ENCODE results near the gene PSMB1.
A peak's percentile ranks its signal among the peaks of the same experiment; 100 is the strongest.

DNA sequence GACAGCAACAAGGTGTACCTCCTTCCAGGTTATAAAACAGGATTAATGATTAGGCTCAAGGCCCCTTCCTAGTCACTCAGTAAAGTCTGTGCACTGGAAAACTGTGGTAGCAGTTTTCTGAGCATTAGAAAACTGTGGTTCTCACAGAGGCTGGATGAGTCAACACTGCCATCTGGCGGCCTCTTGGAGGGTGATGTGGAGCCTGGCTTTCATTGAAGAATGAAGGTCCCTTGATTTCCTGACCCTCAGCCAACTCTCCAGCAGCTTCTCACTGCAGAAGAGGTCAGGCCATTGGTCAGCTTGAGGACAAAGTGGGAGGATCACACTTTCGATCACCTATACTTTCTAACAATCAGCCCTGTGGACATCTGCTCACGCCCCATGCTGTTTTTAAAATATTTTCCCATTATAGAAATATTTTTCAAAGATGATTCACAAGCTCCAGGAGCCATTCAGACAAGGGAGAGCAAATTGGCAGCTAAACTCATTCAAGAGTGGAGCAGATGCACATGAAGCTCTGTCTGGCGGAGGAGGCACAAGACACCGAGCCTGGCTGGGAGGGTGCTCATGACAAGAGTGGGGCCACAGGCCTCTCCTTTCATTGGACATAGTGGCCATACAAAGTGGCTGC is 23.2 kb downstream of the PSMB1 start:
- TF ChIP-seq EP300 (IDR thresholded peaks at IDR 0.05) (no peak), POLR2A (IDR thresholded peaks at IDR 0.05) (no peak)
- TF ChIP-seq, protein P1, sequence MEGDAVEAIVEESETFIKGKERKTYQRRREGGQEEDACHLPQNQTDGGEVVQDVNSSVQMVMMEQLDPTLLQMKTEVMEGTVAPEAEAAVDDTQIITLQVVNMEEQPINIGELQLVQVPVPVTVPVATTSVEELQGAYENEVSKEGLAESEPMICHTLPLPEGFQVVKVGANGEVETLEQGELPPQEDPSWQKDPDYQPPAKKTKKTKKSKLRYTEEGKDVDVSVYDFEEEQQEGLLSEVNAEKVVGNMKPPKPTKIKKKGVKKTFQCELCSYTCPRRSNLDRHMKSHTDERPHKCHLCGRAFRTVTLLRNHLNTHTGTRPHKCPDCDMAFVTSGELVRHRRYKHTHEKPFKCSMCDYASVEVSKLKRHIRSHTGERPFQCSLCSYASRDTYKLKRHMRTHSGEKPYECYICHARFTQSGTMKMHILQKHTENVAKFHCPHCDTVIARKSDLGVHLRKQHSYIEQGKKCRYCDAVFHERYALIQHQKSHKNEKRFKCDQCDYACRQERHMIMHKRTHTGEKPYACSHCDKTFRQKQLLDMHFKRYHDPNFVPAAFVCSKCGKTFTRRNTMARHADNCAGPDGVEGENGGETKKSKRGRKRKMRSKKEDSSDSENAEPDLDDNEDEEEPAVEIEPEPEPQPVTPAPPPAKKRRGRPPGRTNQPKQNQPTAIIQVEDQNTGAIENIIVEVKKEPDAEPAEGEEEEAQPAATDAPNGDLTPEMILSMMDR (IDR thresholded peaks at IDR 0.05), result peak; percentile 67 to 85
